Activated CD4-positive, CD25-positive, alpha-beta regulatory T cell treated with anti-CD3 and anti-CD28 coated beads, Interleukin-2, amount 50 U/mL, for 72 hours (primary cell): ENCODE results near the gene MRPL27.
"Not testable (repeated sequence)": the region's sequence is repeated elsewhere in the genome, so short reads cannot be mapped to it uniquely, and the experiment has no call there.

Experiments
- DNase-seq: peaks from one replicate; pipeline ENCODE4 v3.0.0; 2021

Gene MRPL27

DNA sequence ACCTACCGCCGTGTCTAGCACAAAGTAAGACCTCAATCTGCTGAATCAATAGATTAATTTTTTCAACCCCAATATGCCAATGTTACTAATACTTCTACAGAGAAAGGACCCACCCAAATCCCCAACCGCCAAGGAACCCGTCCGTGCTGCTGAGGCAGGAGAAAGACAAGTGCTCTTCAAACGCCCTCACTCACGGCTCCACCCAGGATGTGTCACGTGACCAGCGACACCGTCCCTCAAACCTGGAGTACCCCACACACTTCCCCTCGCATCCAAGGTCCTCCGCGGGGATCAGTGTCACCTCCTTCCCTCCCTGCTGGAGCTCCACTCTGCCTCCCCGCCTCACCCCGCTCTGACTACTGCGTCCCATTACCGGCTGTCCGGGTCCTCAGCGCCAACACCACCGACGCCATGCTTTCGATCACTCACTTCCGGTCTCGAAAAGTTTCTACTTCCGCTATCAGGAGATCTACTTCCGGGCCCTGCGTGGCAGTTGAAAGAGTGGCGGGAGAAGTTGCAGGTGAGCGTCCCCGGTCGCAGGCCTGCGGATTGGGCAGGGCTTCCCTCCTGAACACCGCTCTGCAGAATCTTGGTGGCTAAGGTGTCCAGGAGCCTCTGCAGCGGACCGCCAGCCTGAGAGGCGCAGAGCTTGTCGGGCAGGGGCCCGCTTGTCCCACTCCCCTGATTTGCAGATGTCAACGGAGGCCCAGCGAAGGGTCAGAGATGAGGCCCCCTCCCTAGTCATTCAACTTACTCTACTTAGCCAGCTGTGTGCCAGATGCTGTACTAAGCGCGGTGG is at the start of gene MRPL27, which contains the start of gene EME1:
Gene MRPL27 (minus strand): TSS at position 427 of the 799 bp plus-strand sequence. CDS start 14 bp downstream, at position 413.
Gene EME1 (plus strand): TSS at position 472 of the 799 bp plus-strand sequence. CDS start 1,980 bp downstream, outside the sequence.
- peak; percentile 87 for DNase-seq

DNA sequence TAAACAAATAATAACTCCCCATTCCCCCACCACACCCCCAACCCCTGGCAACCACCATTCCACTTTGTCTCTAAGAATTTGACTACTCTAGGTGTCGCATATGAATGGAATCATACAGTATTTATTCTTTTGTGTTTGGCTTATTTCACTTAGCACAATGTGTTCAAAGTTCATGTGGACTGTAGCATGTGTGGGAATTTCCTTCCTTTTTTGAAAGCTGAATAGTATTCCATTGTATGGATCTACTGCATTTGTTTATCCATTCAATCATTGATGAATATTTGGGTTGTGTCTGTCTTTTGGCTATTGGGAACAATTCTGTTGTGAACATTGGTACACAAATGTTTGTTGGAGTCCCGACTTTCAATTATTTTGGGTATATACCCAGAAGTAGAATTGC is 49.8 kb upstream of the MRPL27 start:
- no peak for DNase-seq

DNA sequence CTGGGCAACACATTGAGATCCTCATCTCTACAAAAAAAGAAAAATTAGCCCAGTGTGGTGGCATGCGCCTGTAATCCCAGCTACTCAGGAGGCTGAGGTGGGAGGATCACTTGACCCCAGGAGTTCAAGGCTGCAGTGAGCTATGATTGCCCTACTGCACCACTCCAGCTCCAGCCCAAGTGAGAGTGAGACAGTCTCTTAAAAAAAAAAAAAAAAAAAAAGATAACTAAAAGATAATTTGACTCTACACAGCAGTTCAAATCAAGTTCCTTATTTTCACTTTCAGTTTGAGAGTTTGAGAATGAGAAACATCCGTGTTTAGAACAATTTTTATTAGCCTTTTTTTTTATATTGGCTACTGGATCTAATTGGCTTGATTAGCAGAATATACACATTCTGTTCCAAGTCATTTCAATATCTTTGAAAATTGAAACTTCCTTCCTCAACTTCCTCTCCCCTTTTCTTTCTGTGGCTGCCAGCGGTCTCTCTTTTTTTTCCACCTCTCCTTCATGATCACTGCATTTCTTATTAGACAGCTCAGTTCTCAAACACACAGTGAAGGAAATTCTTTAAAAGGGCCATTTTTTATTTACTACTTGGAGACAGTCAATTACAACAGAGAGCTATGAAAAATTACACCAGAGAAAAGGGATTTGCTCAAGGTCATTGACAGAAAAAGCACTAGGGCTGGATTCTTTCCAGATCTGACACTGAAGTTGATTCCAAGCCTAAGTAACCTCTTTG is 48.5 kb upstream of the MRPL27 start:
- no peak for DNase-seq

DNA sequence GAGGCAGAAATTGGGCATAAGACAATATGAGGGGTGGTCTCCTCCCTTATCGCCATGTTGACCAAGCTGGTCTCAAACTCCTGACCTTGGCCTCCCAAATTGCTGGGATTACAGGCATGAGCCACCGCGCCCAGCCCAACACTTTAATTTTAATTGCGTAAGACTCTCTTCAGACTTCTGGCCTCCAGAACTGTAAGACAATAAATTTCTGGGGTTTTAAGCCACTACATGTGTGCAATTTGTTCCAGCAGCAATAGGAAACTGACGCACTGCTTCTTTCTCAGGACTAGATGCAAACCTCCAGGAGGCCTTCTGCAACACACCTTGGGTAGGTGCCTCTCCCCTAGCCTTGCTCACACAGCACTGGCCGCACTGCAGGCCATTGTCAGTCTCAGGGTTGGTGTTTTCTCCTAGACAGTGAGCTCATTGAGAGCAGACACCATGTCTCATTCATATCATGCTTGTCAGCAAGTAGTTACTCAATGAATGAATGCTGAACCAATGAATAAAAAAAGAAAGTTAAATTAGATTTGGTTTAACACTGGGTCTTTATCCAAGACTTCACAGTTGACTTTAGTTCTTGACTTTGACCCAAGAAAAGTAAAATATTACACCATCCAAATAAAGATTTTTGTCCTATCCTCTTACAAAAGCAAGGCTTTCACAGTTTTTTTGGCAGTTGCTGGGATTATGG is 47.6 kb upstream of the MRPL27 start:
- no peak for DNase-seq

DNA sequence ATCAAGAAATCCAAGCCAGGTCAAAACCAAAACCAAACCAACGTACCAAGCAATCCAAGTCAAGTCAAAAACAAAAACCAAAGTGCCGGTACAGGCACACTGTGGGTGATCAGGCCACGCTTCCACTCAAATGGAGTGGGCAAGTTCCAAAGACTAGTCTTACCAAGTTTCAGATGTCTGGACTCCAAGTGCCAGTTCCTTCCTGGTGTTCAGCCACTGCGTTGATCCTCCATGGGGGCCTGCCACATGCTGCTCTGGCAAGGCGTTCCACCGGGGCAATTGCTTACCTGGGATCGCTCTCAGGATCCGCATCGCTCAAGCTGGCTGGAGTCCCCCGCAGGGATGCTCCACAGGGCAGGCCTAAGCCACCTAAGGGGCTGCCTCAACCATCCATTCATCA is 46.6 kb upstream of the MRPL27 start:
- DNase-seq, result not testable (repeated sequence)

DNA sequence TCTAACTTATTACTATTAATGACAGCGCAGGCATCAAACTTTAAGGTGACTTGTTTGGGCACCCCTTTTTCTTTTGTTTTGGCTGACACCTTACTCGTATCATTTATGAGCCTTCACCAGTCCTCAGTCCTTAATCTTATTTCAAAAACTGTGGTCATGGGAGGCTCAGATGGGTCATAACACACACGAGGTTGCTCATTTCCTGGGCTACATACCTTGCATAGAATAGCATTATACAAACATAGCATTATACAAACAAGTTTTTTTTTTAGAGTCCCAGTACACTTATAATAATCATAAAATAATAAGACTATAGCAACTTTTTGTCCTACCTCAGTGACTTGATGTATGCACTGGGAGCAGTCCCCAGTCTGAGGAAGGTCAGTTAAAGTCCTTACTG is 41.8 kb upstream of the MRPL27 start:
- DNase-seq, result no peak

DNA sequence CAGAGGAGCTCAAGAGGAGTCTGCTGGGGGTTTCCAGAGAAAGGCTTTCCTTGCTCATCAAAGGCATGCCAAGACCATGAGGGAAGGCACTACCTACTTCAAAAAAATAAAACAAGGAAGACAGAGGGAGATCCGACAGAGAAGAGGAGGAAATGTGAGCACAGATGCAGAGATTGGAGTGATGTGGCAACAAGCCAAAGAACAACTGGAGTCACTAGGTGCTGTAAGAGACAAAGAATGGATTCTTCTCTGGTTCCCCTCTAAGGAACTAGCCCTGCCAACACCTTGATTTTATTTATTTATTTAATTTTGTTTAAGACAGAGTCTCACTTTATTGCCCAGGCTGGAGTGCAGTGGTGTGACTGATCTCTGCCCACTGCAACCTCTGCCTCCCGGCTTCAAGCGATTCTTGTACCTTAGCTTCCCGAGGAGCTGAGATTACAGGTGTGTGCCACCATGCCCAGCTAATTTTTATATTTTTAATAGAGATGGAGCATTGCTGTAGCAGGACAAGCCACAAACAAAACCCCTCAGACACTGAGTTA is 39.3 kb upstream of the MRPL27 start:
- DNase-seq, result no peak

DNA sequence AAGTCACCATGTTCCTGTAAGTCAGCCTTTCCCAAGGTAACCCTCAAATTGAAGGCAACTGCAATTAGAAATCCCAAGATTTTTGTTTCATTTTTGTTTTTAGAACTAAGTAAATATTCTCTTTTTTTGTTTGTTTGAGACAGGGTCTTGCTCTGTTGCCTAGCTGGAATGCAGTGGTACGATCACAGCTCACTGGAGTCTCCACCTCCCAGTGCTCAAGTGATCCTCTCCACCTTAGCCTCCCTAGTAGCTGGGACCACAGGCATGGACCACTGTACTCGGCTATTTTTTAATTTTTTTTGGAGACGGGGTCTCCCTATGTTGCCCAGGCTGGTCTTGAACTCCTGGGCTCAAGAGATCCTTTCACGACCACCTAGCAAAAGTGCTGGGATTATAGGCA is 34.9 kb upstream of the MRPL27 start:
- DNase-seq, result no peak

DNA sequence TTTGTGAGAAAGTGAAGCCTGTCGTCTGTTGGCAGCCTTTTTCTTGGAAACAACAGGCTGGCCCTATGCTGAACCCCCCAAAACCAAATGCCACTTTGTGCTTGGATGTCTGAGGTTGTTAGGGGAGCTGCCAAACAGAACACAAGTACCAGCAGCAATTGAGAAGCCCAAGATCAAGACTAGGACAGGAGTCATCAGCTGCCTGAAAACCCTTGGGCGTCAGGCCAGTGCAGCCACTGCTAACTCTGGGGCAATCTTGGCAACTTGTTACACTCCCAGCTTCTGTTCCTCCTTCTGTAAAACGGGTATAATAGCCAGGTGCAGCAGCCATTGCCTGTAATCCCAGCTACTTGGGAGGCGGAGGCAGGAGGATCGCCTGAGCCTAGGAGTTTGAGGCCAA is 33.6 kb upstream of the MRPL27 start:
- no peak for DNase-seq

DNA sequence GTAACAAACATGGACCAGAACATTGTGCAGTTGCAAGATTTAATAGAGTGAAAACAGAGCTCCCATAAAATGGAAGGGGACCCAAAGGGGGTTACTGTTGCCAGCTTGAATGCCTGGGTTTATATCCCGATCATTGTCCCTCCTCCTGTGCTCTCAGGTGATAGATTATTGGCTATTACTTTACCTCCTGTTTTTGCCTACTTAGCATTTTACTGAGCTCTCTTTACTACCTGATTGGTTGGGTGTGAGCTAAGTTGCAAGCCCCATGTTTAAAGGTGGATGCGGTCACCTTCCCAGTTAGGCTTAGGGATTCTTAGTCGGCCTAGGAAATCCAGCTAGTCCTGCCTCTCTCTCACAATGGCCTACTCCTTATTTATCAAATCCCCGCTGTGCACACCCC is 32.4 kb upstream of the MRPL27 start:
- not testable (repeated sequence) for DNase-seq

DNA sequence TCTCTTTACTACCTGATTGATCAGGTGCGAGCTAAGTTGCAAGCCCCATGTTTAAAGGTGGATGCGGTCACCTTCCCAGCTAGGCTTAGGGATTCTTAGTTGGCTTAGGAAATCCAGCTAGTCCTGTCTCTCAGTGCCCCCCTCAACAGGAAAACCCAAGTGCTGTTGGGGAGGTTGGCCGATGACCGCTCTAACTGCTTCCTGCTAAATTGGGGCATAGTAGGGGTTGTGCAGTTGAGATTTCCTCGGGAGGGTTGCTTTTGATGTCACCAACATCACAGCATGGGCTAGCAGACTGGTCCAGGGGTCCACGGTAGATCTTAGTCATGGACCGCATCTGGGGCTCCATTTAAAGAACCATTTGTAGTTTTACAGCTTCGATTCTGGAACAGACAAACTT is 26.6 kb upstream of the MRPL27 start:
- not testable (repeated sequence) for DNase-seq

DNA sequence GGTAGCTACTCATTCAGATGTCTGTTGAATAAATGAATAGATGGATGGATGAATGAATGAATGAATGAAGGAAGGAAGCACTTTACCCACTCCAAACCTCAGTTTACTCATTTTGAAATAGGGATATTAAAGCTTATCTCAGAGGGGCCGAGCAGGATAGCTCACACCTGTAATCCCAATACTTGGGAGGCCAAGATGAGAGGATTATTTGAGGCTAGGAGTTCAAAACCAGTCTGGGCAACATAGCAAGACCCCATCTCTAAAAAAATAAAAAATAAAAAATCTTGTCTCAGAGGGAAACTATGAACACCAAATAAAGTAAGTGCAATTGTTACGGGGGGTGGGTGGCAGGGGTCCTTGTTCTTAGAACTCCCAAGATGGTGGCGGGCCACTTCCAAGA is 25.7 kb upstream of the MRPL27 start:
- not testable (repeated sequence) for DNase-seq

DNA sequence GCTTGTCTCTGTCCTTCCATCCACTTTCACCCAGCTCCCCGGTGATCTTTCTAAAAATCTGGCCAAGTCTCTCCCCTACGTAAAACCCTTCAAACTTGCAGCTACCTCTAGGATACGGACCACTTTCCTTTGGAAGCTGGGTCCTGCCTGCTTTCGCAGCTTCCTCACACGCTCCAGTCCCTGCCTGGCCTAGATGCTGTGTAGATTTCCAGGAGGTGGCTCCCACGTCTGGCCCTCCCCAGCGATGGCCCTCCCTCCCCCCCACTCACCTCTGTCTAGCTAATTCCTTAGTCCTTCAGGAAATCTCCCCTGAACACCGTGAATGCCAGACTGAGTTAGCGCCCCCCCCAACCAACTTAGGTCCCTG is 24.9 kb upstream of the MRPL27 start:
- DNase-seq, result no peak

DNA sequence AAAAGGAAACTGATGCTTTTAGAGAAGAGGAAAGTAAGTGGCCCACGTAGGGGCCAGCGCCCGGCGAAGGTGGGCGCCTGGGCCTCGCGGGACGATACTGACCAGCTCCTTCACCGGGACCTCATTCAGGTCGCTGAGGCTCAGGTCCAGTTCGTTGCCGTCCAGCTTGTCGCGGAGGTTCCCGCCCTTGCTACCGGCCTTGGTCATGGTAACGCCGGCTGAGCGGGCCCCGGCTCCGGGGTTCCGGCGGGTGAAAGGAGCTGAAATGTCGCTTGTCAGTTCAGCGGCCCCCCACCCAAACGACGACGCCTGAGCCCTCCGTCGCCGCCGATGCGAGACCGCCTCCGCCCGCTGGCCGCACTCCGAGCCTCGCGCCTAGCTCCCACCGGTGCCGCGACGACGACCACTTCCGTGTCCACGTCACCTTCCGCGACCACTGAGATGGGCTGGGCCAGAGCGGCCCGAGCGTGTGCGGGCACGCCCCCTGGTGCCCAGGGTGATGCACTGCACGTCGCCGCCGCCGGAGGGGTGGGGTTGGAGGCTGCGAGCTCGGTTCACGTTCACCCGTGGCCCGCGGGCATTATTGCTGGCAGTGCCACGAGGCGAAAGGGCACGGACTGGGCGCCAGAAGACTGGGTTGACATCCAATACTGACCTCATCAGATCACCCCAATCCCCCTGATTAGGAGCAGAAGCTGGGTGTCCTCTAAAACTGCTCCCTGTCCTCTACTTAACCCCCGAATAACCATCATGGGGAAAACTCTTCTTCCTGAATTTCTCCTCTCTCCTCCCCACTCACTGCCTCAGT is 24.3 kb upstream of the MRPL27 start, which contains the start of gene LRRC59:
Gene LRRC59 (minus strand): TSS at position 413 of the 808 bp plus-strand sequence. CDS start 206 bp downstream, at position 207.
- DNase-seq, result peak; percentile 97

DNA sequence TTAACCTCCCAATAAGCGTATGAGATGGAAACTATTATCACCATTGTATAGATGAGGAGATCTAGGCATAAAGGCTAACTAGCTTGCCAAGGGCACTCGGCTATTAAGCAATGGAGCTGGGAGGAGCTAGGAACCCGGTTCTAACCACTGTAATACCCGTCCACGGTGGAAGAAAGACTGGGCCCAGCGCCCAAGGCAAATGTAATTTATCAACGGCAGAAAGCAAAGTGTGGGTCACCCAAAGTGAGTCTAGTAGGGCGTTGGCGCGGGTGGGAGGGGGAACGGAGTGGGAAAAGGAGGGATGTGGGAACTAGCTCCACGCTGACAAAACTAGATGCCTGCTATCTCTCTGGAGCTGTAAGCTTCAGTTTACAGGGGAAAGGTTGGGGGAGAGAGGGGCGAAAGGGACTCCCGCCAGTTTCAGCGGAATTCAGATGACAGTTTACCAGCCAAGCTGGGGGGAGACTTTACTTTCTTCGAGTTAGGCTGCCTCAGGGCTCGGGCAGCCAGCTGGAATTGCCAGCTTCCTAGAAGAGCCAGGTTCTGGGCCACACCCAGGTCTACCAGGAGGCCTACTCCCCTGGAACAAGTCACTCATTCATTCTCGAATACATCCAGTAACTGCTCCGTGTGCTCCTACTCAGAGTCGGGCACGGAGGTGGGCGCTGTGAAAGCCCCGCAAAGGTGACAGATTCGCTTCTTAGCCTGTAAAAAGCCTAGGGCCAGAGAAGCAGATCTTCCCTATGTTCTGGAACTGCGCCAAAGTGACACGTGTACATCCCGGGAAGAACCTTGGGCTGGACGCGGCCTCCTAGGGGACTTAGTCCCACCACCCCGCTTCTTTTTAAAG is 23.5 kb upstream of the MRPL27 start:
- DNase-seq, result no peak

DNA sequence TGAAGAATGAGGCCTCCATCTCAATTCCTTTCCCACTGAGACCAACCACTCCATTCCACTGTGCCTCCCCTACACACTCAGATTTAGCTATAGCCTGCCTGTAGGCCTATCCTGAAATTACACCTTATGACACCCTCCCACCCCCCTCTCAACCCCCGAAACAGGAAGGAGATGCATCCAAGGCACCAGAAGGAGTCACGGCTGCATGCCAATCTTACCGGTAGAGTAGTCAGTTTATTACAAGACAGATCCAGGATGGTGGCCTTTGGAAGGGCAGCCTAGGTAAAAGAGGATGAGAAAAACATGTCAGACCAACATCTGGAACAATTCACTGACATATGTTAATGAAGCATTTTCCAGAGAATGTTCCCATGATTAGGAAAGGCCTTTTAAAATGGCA is 21.7 kb upstream of the MRPL27 start:
- DNase-seq, result no peak

DNA sequence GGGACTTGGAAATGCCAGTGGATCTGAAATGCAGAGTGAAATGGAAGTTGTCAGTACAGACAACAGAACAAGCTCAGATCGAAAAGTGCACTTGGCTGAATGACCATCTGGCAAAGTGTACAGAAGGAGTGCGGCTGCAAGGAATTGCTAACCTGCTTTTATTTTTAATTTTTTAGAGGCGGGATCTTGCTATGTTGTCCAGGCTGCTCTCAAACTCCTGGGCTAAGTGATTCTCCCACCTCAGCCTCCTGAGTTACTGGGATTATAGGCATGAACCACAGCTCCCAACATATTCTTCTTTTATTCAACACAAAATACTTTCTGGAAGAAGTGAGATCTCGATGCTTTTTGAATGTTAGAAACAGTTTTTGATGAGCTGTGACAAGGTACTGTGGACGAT is 20.7 kb upstream of the MRPL27 start:
- no peak for DNase-seq

DNA sequence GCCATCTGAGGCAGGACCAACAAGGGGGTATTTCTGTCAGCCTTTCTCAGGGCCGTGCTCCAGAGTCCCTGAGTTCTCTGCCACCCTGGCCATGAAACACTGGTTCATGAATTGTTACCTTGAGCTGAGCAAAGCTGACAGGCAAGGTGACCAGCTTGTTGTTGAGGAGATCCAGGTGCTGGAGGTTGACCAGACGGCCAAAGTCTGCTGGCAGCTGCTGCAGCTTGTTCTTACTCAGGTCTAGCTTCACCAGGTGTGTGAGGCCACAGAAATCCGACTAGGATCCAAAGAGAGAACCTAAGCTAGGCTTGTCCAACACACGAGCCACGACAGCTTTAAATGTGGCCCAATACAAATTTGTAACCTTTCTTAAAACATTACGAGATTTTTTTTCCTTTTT is 19.6 kb upstream of the MRPL27 start:
- no peak for DNase-seq

DNA sequence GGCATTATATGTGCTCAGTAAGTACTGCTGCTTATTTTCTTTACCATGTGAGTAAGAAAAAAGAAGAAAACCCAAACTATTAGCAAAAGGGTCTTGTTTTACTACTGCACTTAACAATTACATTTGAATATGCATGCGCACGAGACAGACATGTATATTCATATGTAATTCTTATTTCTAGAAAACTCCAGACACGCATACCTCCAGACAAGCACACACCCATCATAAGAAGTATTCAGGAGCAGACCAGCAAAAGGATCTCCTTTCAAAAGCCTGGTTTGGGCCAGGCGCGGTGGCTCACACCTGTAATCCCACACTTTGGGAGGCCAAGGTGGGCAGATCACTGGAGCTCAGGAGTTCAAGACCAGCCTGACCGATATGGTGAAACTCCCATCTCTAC is 16.6 kb upstream of the MRPL27 start:
- DNase-seq, result no peak

DNA sequence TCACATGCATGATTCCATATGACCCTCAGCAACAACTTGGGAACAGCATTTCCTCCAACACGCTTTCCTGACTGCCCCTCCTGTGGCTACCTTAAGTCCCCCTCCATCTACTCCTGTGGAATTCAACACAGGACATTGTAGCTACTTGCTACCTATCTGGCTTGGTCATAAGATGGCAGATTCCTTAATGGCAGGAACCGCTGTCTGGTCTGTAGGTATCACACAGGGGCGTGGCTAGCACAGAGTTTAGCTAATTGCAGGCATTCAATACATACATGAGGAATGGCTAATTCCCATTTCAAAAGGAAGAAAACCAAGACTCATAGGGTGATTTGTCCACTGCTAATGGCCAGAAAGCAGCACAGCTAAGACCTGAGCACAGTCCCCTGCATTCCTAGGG is 15.7 kb upstream of the MRPL27 start:
- no peak for DNase-seq

DNA sequence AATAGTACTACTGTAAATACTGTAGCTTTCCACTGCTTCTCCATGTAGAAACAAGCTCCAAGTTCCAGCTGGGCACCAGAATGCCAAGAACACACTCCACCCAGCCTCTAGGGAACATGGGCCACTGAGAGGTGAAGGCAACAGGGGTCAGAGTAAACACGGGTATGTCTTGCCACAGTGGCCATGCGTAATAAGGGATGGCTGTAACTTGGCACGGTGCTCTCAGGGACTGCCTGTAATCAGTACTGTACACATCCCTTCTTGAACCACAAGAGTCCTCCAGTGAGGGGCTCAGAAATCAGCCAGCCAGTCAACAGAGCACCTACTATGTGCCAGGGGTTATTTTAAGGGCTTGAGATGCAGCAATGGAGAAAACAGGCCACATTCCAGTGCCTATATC is 13.5 kb upstream of the MRPL27 start:
- no peak for DNase-seq
